ENCODE data around the gene MALRD1. TPM values are rescaled to one million over a fixed set of nuclear protein-coding genes. Genes with fewer than 3 reads are reported as not detected.

The MALRD1 gene
- total and polyA plus RNA-seq, 2 donors from 2014 or later: 2.0 to 2.4 TPM

DNA sequence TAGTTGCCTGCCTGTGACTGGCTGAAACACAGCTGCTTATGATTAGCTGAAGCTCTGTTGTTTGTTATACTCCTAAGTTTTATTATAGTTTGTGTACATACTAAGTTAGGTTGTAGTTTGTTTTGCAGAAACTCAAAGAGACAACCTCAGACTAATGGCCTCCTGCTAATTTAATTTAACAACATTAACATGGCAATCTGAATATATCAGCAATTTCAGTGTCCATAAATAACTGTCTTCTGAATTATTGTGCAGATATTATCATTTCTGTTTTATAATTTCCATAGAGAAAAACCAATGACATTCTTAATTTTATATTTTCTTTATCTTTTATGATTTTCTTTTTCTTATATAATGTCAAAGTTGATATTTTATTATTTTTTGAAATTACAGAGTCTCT, 469.5 kb downstream of the MALRD1 start:
- DNase-seq (no peak), FAIRE-seq (no peak)
- no peak overlapping the region for H3K9ac ChIP-seq (ENCODE audit: low read length in 3 of 3)
- intact Hi-C loops (cut with DNase I): no loop called here
- no peaks in the 10 kb centered on the region for H3K4me1 ChIP-seq (ENCODE audit: control insufficient read depth in 2 of 3, insufficient read depth in 2 of 3, low read depth in 1 of 3, low read length in 3 of 3)
- H3K27me3 ChIP-seq (ENCODE audit: control insufficient read depth, insufficient read depth, low read length): no peaks in the 10 kb centered on the region
- no peak overlapping the region for H3K27ac ChIP-seq (ENCODE audit: low read depth in 2 of 2, low read length in 2 of 2)
- no peaks in the 10 kb centered on the region for H3K36me3 ChIP-seq (ENCODE audit: control insufficient read depth in 2 of 3, insufficient read depth in 3 of 3, low read length in 3 of 3)
- TF ChIP-seq CTCF (IDR thresholded peaks at IDR 0.05; ENCODE audit: borderline replicate concordance, extremely low read depth, insufficient read depth): no peak
- no peaks in the 10 kb centered on the region for H3K9me3 ChIP-seq (ENCODE audit: control insufficient read depth in 2 of 3, insufficient read depth in 1 of 3, low read length in 3 of 3)
- no peak overlapping the region for H3K4me3 ChIP-seq (ENCODE audit: low read length in 3 of 3)

- Histone ChIP-seq H3K9me3 (ENCODE audit: control insufficient read depth in 2 of 3, insufficient read depth in 1 of 3, low read length in 3 of 3) (no peaks in the 10 kb centered on the region), H3K9ac (ENCODE audit: low read length in 3 of 3) (no peak overlapping the region), H3K4me1 (ENCODE audit: control insufficient read depth in 2 of 3, insufficient read depth in 2 of 3, low read depth in 1 of 3, low read length in 3 of 3) (no peaks in the 10 kb centered on the region), H3K27me3 (ENCODE audit: control insufficient read depth, insufficient read depth, low read length) (no peaks in the 10 kb centered on the region), H3K27ac (ENCODE audit: low read depth in 2 of 2, low read length in 2 of 2) (no peak overlapping the region), H3K36me3 (ENCODE audit: control insufficient read depth in 2 of 3, insufficient read depth in 3 of 3, low read length in 3 of 3) (no peaks in the 10 kb centered on the region), H3K4me3 (ENCODE audit: low read length in 3 of 3) (no peak overlapping the region)
- DNase-seq (no peak), FAIRE-seq (no peak)
- intact Hi-C loops (cut with DNase I): no loop called here
- no peak for TF ChIP-seq CTCF (IDR thresholded peaks at IDR 0.05; ENCODE audit: borderline replicate concordance, extremely low read depth, insufficient read depth)
Observed at GRCh38 chr10:19518632-19519031, 470.0 kb downstream of the MALRD1 start.

DNA sequence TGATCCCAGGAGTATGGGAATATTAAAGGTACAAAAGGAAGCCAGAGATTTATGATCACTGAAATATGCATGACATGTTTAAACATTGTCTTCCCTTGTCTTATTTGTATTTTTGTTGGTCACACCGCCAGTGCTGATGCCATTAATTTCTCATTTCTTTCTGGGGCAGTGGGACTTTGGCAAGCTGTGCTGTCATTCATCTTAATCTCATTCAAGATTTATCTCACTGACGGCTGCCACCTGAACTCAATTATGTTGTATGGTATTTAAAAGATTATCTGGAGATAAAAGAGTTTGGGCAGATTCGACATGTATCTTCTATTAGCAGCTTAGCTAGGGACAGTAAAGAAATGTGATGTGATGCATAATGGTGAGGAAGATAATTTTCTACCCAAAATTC, 482.7 kb downstream of the MALRD1 start:
- no peak overlapping the region for H3K4me3 ChIP-seq (ENCODE audit: low read length in 3 of 3)
- no peak overlapping the region for H3K27ac ChIP-seq (ENCODE audit: low read depth in 2 of 2, low read length in 2 of 2)
- intact Hi-C loops (cut with DNase I): no loop called here
- no peaks in the 10 kb centered on the region for H3K27me3 ChIP-seq (ENCODE audit: control insufficient read depth, insufficient read depth, low read length)
- no peaks in the 10 kb centered on the region for H3K4me1 ChIP-seq (ENCODE audit: control insufficient read depth in 2 of 3, insufficient read depth in 2 of 3, low read depth in 1 of 3, low read length in 3 of 3)
- H3K36me3 ChIP-seq (ENCODE audit: control insufficient read depth in 2 of 3, insufficient read depth in 3 of 3, low read length in 3 of 3): no peaks in the 10 kb centered on the region
- TF ChIP-seq CTCF (IDR thresholded peaks at IDR 0.05; ENCODE audit: borderline replicate concordance, extremely low read depth, insufficient read depth): no peak
- no peaks in the 10 kb centered on the region for H3K9me3 ChIP-seq (ENCODE audit: control insufficient read depth in 2 of 3, insufficient read depth in 1 of 3, low read length in 3 of 3)
- no peak overlapping the region for H3K9ac ChIP-seq (ENCODE audit: low read length in 3 of 3)
- FAIRE-seq (no peak), DNase-seq (no peak)

GRCh38 chr10:19532411-19532810, 483.8 kb downstream of the MALRD1 start:
- Histone ChIP-seq H3K36me3 (ENCODE audit: control insufficient read depth in 2 of 3, insufficient read depth in 3 of 3, low read length in 3 of 3) (no peaks in the 10 kb centered on the region), H3K9ac (ENCODE audit: low read length in 3 of 3) (no peak overlapping the region), H3K4me1 (ENCODE audit: control insufficient read depth in 2 of 3, insufficient read depth in 2 of 3, low read depth in 1 of 3, low read length in 3 of 3) (no peaks in the 10 kb centered on the region), H3K27me3 (ENCODE audit: control insufficient read depth, insufficient read depth, low read length) (no peaks in the 10 kb centered on the region), H3K9me3 (ENCODE audit: control insufficient read depth in 2 of 3, insufficient read depth in 1 of 3, low read length in 3 of 3) (no peaks in the 10 kb centered on the region), H3K4me3 (ENCODE audit: low read length in 3 of 3) (no peak overlapping the region), H3K27ac (ENCODE audit: low read depth in 2 of 2, low read length in 2 of 2) (no peak overlapping the region)
- TF ChIP-seq CTCF (IDR thresholded peaks at IDR 0.05; ENCODE audit: borderline replicate concordance, extremely low read depth, insufficient read depth): no peak
- intact Hi-C loops (cut with DNase I): no loop called here
- DNase-seq (no peak), FAIRE-seq (no peak)

All from kidney (tissue), 14 donors.